GM12874 (cell line): ENCODE results near the gene ARPC2.

ENCODE experiments used
- TF ChIP-seq, protein P1 (sequence below): IDR thresholded peaks from 2 replicates; pipeline ENCODE4 v1.5.1; 2011; ENCODE audit warnings: low read depth, mild to moderate bottlenecking, control low read depth, low read length, moderate library complexity; ENCODE audit not compliant: insufficient read depth

ARPC2 gene

DNA sequence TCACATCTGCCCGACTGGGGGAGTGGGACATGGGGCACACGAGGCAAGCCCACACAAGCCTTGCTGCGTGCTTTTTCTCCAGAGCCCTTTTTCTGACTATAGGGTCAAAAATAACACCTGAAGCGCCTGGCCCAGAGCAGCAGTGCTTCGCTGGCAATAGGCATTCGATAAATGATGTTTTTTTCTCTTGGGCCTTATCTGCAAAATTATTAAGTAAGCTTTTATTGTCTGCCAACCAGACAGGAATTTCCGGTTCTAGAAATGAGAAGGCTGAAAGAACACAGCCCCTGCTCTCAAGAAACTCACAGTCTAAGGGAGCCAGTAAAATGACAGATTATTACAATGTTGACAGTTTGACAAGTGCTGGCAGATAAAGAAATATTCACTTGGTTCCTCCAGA lies 78.0 kb downstream of the ARPC2 start:
- TF ChIP-seq, protein P1, sequence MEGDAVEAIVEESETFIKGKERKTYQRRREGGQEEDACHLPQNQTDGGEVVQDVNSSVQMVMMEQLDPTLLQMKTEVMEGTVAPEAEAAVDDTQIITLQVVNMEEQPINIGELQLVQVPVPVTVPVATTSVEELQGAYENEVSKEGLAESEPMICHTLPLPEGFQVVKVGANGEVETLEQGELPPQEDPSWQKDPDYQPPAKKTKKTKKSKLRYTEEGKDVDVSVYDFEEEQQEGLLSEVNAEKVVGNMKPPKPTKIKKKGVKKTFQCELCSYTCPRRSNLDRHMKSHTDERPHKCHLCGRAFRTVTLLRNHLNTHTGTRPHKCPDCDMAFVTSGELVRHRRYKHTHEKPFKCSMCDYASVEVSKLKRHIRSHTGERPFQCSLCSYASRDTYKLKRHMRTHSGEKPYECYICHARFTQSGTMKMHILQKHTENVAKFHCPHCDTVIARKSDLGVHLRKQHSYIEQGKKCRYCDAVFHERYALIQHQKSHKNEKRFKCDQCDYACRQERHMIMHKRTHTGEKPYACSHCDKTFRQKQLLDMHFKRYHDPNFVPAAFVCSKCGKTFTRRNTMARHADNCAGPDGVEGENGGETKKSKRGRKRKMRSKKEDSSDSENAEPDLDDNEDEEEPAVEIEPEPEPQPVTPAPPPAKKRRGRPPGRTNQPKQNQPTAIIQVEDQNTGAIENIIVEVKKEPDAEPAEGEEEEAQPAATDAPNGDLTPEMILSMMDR = no peak

GRCh38 chr2:218296200-218296599 lies 79.2 kb downstream of the ARPC2 start:
- TF ChIP-seq, protein P1 = no peak

DNA sequence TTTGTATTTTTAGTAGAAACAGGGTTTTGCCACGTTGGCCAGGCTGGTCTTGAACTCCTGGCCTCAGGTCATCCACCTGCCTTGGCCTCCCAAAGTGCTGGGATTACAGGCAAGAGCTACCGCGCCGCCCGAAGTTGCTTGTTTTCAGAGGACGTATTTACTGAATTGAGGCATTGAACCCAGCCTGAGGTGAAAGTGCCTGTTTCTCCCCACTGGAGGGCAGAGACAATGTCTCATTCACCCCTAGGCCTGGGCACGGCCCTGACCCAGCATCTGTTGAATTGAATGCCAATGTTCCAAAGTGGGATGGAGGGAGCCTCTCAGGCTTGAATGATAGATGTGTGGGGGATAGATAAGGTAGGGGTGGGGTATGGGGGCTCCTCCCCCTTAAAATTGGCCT lies 79.9 kb downstream of the ARPC2 start:
- TF ChIP-seq, protein P1 = no peak

DNA sequence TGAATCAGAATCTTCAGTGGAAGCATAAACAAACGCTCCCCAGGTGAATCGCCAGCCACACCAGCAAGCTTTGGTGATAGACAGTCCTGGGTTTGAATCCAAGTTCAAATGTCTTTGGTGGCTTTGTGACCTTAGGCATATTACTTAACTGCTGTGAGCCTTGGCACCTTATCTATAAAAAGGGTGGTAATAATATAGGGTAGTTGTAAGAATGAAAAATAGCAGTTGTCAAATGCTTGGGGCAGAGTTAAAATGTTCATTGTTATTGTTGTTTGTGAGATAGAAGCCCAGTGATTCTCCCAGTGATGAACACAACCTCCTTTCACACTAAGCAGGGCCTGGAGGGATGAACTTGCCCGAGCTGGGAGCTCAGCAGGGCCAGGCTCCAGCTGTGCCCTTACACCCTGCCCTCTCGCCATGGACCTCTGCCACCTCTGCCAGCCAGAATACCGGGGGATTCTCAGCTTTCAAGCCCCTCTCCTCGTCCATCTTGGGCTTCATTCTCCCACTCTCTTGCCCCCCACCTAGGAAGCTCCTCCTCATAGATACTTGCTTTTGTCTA lies 81.4 kb downstream of the ARPC2 start:
- TF ChIP-seq, protein P1 = no peak

GRCh38 chr2:218300141-218300540 lies 83.2 kb downstream of the ARPC2 start:
- TF ChIP-seq, protein P1 = no peak

DNA sequence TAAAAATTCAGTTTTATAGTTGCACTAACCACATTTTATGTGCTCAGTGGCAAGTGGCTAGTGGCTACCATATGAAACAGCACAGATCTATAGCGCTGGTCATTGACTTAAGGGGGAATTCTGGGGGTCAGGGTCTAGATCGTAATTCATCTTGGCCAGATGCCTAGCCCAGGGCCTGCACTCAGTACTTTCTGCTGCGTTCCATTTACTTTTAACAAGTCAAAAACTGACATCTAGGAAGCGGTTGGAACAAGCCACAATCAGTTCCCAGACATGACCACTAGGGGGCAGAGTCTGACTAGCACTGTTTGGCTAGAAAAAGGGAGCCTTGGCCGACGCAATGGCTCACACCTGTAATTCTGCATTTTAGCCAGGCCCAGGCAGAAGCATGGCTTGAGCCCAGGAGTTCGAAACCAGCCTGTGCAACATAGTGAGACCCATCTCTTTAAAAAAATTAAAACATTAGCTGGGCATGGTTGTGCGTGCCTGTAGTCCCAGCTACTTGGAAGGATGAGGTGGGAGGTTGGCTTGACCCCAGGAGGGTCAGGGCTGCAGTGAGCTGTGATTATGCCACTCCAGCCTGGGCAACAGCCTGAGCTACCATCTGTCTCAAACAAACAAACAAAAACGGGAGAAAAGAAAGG lies 84.3 kb downstream of the ARPC2 start:
- TF ChIP-seq, protein P1 = peak; percentile 89
